Keratinocyte (primary cell): Measurements from ENCODE around the gene CSF3R.

Source experiments
- EZH2 ChIP-seq: IDR thresholded peaks from one replicate; pipeline ENCODE4 v1.6.1; 2012; ENCODE audit warnings: inconsistent platforms, mild to moderate bottlenecking, low read length, moderate library complexity
- TF ChIP-seq, protein P1 (sequence below), 3 experiments: IDR thresholded peaks in 1 of 3; conservative IDR thresholded peaks in 1 of 3; optimal IDR thresholded peaks in 1 of 3; 2 replicates in 2 of 3; 3 replicates in 1 of 3; pipeline versions ENCODE3 to v1.5.1; 2011; ENCODE audit warnings: low read length in 3 of 3, mild to moderate bottlenecking in 3 of 3, moderate library complexity in 2 of 3, control low read depth in 1 of 3, inconsistent platforms in 1 of 3; ENCODE audit not compliant: insufficient read depth in 2 of 3; ENCODE audit errors: extremely low read depth in 1 of 3

DNA sequence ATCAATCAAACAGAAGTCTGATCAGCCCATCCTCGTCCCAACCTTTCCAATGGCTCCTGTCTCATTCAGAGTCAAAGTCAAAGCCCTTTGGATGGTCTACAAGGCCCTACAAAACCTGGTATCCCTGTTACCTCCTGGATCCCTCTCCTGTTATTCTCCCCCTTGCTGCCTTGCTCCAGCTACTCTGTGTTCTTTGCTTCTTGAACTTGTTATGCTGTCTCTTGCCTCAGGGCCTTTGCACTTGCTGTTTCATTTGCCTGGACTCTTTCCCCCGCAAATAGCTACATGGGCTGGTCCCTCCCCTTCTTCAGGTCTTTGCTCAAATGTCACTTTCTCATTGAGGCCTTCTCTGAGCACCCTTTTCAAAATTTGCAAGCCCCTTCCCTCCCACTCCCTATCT, 1.4 kb upstream of the CSF3R start:
- TF ChIP-seq, protein P1, sequence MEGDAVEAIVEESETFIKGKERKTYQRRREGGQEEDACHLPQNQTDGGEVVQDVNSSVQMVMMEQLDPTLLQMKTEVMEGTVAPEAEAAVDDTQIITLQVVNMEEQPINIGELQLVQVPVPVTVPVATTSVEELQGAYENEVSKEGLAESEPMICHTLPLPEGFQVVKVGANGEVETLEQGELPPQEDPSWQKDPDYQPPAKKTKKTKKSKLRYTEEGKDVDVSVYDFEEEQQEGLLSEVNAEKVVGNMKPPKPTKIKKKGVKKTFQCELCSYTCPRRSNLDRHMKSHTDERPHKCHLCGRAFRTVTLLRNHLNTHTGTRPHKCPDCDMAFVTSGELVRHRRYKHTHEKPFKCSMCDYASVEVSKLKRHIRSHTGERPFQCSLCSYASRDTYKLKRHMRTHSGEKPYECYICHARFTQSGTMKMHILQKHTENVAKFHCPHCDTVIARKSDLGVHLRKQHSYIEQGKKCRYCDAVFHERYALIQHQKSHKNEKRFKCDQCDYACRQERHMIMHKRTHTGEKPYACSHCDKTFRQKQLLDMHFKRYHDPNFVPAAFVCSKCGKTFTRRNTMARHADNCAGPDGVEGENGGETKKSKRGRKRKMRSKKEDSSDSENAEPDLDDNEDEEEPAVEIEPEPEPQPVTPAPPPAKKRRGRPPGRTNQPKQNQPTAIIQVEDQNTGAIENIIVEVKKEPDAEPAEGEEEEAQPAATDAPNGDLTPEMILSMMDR (optimal IDR thresholded peaks at IDR 0.05 in 1 of 3, IDR thresholded peaks at IDR 0.05 in 1 of 3, conservative IDR thresholded peaks at IDR 0.05 in 1 of 3; ENCODE audit: extremely low read depth in 1 of 3, insufficient read depth in 2 of 3, low read length in 3 of 3): no peak
- TF ChIP-seq EZH2: no peak
